Fibroblast of mammary gland (primary cell): ENCODE results near the gene MAB21L4.
A peak's percentile ranks its signal among the peaks of the same experiment; 100 is the strongest.
"Not testable (repeated sequence)": the region's sequence is repeated elsewhere in the genome, so short reads cannot be mapped to it uniquely, and the experiment has no call there.

Experiments
- DNase-seq: peaks from one replicate; pipeline ENCODE4 v3.0.0-alpha.2; 2010; ENCODE audit warnings: low read depth
- H3K4me3 ChIP-seq: 2 replicates; pipeline ENCODE4 v1.5.1; 2011; ENCODE audit warnings: low read depth, mild to moderate bottlenecking, low read length, moderate library complexity; ENCODE audit not compliant: control insufficient read depth
- CTCF ChIP-seq: conservative IDR thresholded peaks from 2 replicates; pipeline ENCODE4 v1.5.1; 2011; ENCODE audit warnings: low read depth, low read length, inconsistent platforms; ENCODE audit not compliant: control insufficient read depth, insufficient read depth

The MAB21L4 gene

GRCh38 chr2:240850756-240851077, 45.2 kb downstream of the MAB21L4 start:
- no peak overlapping the region for H3K4me3 ChIP-seq
- no peak for TF ChIP-seq CTCF
- DNase-seq = no peak

- no peak for TF ChIP-seq CTCF
- H3K4me3 ChIP-seq = no peak overlapping the region
- no peak for DNase-seq
These were observed 45.9 kb downstream of the MAB21L4 start for GRCh38 chr2:240850026-240850425.

GRCh38 chr2:240848900-240849680, 46.9 kb downstream of the MAB21L4 start:
- no peak for DNase-seq
- no peak overlapping the region for H3K4me3 ChIP-seq
- no peak for TF ChIP-seq CTCF

GRCh38 chr2:240847817-240848216, 48.1 kb downstream of the MAB21L4 start:
- H3K4me3 ChIP-seq = no peak overlapping the region
- TF ChIP-seq CTCF = no peak
- no peak for DNase-seq

- no peak overlapping the region for H3K4me3 ChIP-seq
- TF ChIP-seq CTCF = no peak
- DNase-seq = no peak
These were observed 48.9 kb downstream of the MAB21L4 start for GRCh38 chr2:240846873-240847595.

GRCh38 chr2:240846309-240846708, 49.6 kb downstream of the MAB21L4 start:
- not testable (repeated sequence) for H3K4me3 ChIP-seq

GRCh38 chr2:240840435-240841060, 55.4 kb downstream of the MAB21L4 start:
- peak; percentile 66 for DNase-seq
- no peak overlapping the region for H3K4me3 ChIP-seq
- peak; percentile 73 for TF ChIP-seq CTCF

More at GRCh38 chr2:240846309-240846708, 49.6 kb downstream of the MAB21L4 start:
- not testable (repeated sequence) for DNase-seq
